ENCODE data around the gene TSPEAR. TPM values are rescaled to one million over a fixed set of nuclear protein-coding genes. Genes with fewer than 3 reads are reported as not detected.

The TSPEAR gene
- polyA plus RNA-seq, 1 donor = 0.13 TPM

- no peak for DNase-seq (ENCODE audit: low read depth)
Measured at GRCh38 chr21:44450402-44450801, 261.0 kb downstream of the TSPEAR start.

- DNase-seq (ENCODE audit: low read depth) = no peak
Measured at GRCh38 chr21:44449473-44450363, 261.7 kb downstream of the TSPEAR start.

- no peak for DNase-seq (ENCODE audit: low read depth)
Measured at GRCh38 chr21:44448651-44449131, 262.7 kb downstream of the TSPEAR start.

Other genes with a start within 250 kb of the TSPEAR start
- not detected for gene KRTAP10-1, start 171.4 kb downstream of the TSPEAR start, polyA plus RNA-seq (ENCODE audit: insufficient read length)
- gene KRTAP10-2, start 160.1 kb downstream of the TSPEAR start, polyA plus RNA-seq (ENCODE audit: insufficient read length) = not detected
- gene KRTAP10-3, start 152.8 kb downstream of the TSPEAR start, polyA plus RNA-seq (ENCODE audit: insufficient read length) = not detected
- not detected for gene KRTAP10-4, start 137.8 kb downstream of the TSPEAR start, polyA plus RNA-seq (ENCODE audit: insufficient read length)
- not detected for gene KRTAP10-5, start 131.0 kb downstream of the TSPEAR start, polyA plus RNA-seq (ENCODE audit: insufficient read length)
- not detected for gene KRTAP10-6, start 119.1 kb downstream of the TSPEAR start, polyA plus RNA-seq (ENCODE audit: insufficient read length)
- not detected for gene KRTAP10-7, start 111.0 kb downstream of the TSPEAR start, polyA plus RNA-seq (ENCODE audit: insufficient read length)
- gene KRTAP10-8, start 99.5 kb downstream of the TSPEAR start, polyA plus RNA-seq (ENCODE audit: insufficient read length) = not detected
- not detected for gene KRTAP10-9, start 84.5 kb downstream of the TSPEAR start, polyA plus RNA-seq (ENCODE audit: insufficient read length)
- gene KRTAP10-10, start 74.2 kb downstream of the TSPEAR start, polyA plus RNA-seq (ENCODE audit: insufficient read length) = not detected
- not detected for gene KRTAP10-11, start 65.2 kb downstream of the TSPEAR start, polyA plus RNA-seq (ENCODE audit: insufficient read length)
- gene KRTAP12-4, start 56.9 kb downstream of the TSPEAR start, polyA plus RNA-seq (ENCODE audit: insufficient read length) = not detected
- gene KRTAP12-3, start 53.6 kb downstream of the TSPEAR start, polyA plus RNA-seq (ENCODE audit: insufficient read length) = not detected
- not detected for gene KRTAP12-2, start 44.6 kb downstream of the TSPEAR start, polyA plus RNA-seq (ENCODE audit: insufficient read length)
- not detected for gene KRTAP12-1, start 29.4 kb downstream of the TSPEAR start, polyA plus RNA-seq (ENCODE audit: insufficient read length)
- not detected for gene KRTAP10-12, start 14.4 kb downstream of the TSPEAR start, polyA plus RNA-seq (ENCODE audit: insufficient read length)
- gene UBE2G2, start 90.2 kb upstream of the TSPEAR start, polyA plus RNA-seq (ENCODE audit: insufficient read length) = 93.3 TPM
- gene SUMO3, start 106.5 kb upstream of the TSPEAR start, polyA plus RNA-seq (ENCODE audit: insufficient read length) = 60.2 TPM
- 129 TPM for gene PTTG1IP, start 162.1 kb upstream of the TSPEAR start, polyA plus RNA-seq (ENCODE audit: insufficient read length)
- gene ITGB2, start 209.3 kb upstream of the TSPEAR start, polyA plus RNA-seq (ENCODE audit: insufficient read length) = 11.2 TPM
- 23.4 TPM for gene SLX9, start 228.5 kb upstream of the TSPEAR start, polyA plus RNA-seq (ENCODE audit: insufficient read length)